Lower leg skin (tissue), 4 donors: Measurements from ENCODE around the gene EFTUD2. TPM values are rescaled to one million over a fixed set of nuclear protein-coding genes. Genes with fewer than 3 reads are reported as not detected.

Source experiments
- DNase-seq, 2 donors: peaks; one replicate each; pipeline ENCODE4 v3.0.0-alpha.2; 2019; ENCODE audit warnings: low spot score in 2 of 2
- H3K4me3 ChIP-seq: fragments of 200-600 bp; sonication (generic); 2 replicates; pipeline ENCODE4 v1.5.1; 2017; ENCODE audit warnings: mild to moderate bottlenecking, low read depth; ENCODE audit not compliant: poor library complexity, severe bottlenecking
- CTCF ChIP-seq, 3 donors: fragments of 450-650 bp; IDR thresholded peaks; one replicate each; pipeline ENCODE4 v1.5.1; 2016; ENCODE audit warnings: antibody characterized with exemption in 3 of 3, mild to moderate bottlenecking in 3 of 3, moderate library complexity in 2 of 3
- POLR2A ChIP-seq, 2 donors: fragments of 450-650 bp; IDR thresholded peaks; one replicate each; pipeline ENCODE4 v1.6.1; 2016 to 2017; ENCODE audit warnings: antibody characterized with exemption in 2 of 2, mild to moderate bottlenecking in 1 of 2, moderate library complexity in 1 of 2
- WGBS, 2 donors: methylation state at CpG; one replicate each; pipeline ENCODE4 v1.1.5; 2018; 5-methylcytosine and 5-hydroxymethylcytosine counted together
- intact Hi-C: fragments of 100-400 bp; cut with DNase I; formaldehyde crosslinking; loops from one replicate; pipeline ENCODE4 v1.15.0; 2023; ENCODE audit warnings: low total_unique reads
- total RNA-seq, 4 donors: library from RNA; depleted of rRNA; stranded (reverse); fragments of >200 nt; gene quantifications; one replicate each; pipeline ENCODE4 v1.1.0, GENCODE V29; 2016

EFTUD2 gene
- total RNA-seq, 4 donors from 2014 or later: 45.0 to 69.2 (median 51.5) TPM

- H3K4me3 ChIP-seq: no peak overlapping the region
- no peak for DNase-seq
- TF ChIP-seq POLR2A (IDR thresholded peaks at IDR 0.05) (no peak), CTCF (IDR thresholded peaks at IDR 0.05) (no peak)
- 82 to 85% methylated on average over 5 of the region's 5 CpGs for WGBS, 2 donors
- intact Hi-C loops: no loop called here
Measured at GRCh38 chr17:44850612-44851011, 48.6 kb downstream of the EFTUD2 start.

- WGBS, 2 donors: 87 to 90% methylated on average over 7 of the region's 7 CpGs
- intact Hi-C loops: no loop called here
- no peak overlapping the region for H3K4me3 ChIP-seq
- TF ChIP-seq CTCF (IDR thresholded peaks at IDR 0.05) (no peak), POLR2A (IDR thresholded peaks at IDR 0.05) (no peak)
- DNase-seq: no peak
Measured at GRCh38 chr17:44850025-44850424, 49.2 kb downstream of the EFTUD2 start.

GRCh38 chr17:44848961-44849489 lies 50.2 kb downstream of the EFTUD2 start:
- DNase-seq: no peak
- intact Hi-C loops: no loop called here
- TF ChIP-seq CTCF (IDR thresholded peaks at IDR 0.05): no peak
- no peak for TF ChIP-seq POLR2A (IDR thresholded peaks at IDR 0.05)
- H3K4me3 ChIP-seq: no peak overlapping the region
- 86 to 92% methylated on average over 12 of the region's 12 CpGs for WGBS, 2 donors

DNA sequence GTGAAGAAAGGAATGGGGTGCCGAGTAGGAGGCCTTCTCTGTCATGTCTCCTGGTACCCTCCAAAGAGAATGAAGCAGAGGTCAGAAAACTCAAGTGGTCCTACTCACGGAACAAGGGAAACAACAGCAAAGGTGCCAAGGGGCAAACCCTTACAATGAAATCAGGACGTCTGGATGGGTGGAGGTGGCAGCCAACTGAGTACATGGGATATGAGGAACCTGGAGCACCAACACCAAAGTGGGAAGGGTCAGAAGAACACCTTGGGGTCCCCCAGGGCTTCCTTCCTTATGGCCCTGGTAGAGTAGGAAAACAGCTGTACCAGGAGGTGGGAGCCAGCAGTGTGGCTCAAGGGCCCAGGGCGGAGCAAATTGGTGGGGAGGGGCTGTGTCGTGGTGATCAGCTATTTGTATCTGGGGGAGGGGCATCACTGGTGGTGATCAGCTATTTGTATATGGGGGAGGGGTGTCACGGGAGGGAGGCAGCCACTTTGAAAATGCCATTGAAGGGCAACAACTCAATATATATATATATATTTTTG lies 50.9 kb downstream of the EFTUD2 start:
- TF ChIP-seq CTCF (IDR thresholded peaks at IDR 0.05) (no peak), POLR2A (IDR thresholded peaks at IDR 0.05) (no peak)
- no peak for DNase-seq
- H3K4me3 ChIP-seq: no peak overlapping the region
- 59 to 74% methylated on average over 6 of the region's 6 CpGs for WGBS, 2 donors
- intact Hi-C loops: no loop called here

DNA sequence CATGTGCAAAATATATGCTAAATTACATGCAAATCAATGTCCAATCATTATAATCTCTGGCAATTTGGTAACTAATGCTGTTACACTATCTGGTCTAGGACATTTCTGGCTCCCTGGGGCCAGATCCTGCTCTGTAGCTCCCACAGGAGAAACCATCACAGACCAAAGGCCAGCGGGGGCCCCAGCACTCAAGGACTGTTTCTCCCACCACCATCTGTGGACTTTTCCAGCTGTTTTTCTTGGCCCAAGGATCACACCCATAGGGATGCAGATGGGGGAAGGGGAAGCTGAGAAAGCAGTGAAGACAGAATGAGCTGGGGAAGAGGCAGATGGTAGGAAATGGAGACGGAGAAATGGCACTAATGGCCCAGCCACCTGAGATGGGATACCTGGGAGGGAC lies 51.7 kb downstream of the EFTUD2 start, which contains the start of gene HIGD1B:
Gene HIGD1B, plus strand, starts transcription at position 298 of the 400 bp plus-strand sequence. CDS start 270 bp downstream, outside the sequence.
- TF ChIP-seq POLR2A (IDR thresholded peaks at IDR 0.05): no peak
- TF ChIP-seq CTCF (IDR thresholded peaks at IDR 0.05): no peak

GRCh38 chr17:44846206-44846605 lies 53.0 kb downstream of the EFTUD2 start:
- no peak overlapping the region for H3K4me3 ChIP-seq
- intact Hi-C loops: no loop called here
- no peak for DNase-seq
- TF ChIP-seq POLR2A (IDR thresholded peaks at IDR 0.05) (no peak), CTCF (IDR thresholded peaks at IDR 0.05) (no peak)
- WGBS, 2 donors: 75 to 80% methylated on average over 7 to 8 of the region's 8 CpGs

More for the DNA sequence above, 51.7 kb downstream of the EFTUD2 start, which contains the start of gene HIGD1B:
- no peak within 1 kb of the TSS for H3K4me3 ChIP-seq
- intact Hi-C loops: no loop called here
- WGBS, 2 donors: 64 to 73% methylated on average over 2 of the region's 2 CpGs
- no peak for DNase-seq
